Measurements from ENCODE around the gene C9orf43.
"Not testable (repeated sequence)": the region's sequence is repeated elsewhere in the genome, so short reads cannot be mapped to it uniquely, and the experiment has no call there.

Gene C9orf43

GRCh38 chr9:113375057-113376023 is 35.2 kb upstream of the C9orf43 start:
- POLR2A ChIA-PET = no interaction called here
- H3K4me3 ChIP-seq (ENCODE audit: low read depth, low read length) = no peak overlapping the region
- TF ChIP-seq CTCF (IDR thresholded peaks at IDR 0.05; ENCODE audit: insufficient read depth, low read length, missing control alignments) = no peak
- CTCF ChIA-PET = interaction anchor here (0.6 to 2.0 kb wide), 2 partner anchors 26 to 335 kb away, joined by 3 to 11 read pairs; partner anchors contain the start of gene ALAD
- DNase-seq (ENCODE audit: low read depth, low spot score) = no peak

GRCh38 chr9:113376634-113377567 is 33.6 kb upstream of the C9orf43 start, which contains the start of gene HDHD3:
Gene HDHD3 (minus strand): TSS chr9:113376986. CDS start chr9:113374354, 2,632 bp downstream.
- DNase-seq (ENCODE audit: low read depth, low spot score) = no peak
- TF ChIP-seq CTCF (IDR thresholded peaks at IDR 0.05; ENCODE audit: insufficient read depth, low read length, missing control alignments) = no peak
- CTCF ChIA-PET = interaction anchor here (0.9 kb wide), 1 partner anchor 102 kb away, joined by 3 read pairs; no protein-coding TSS in a partner anchor
- H3K4me3 ChIP-seq (ENCODE audit: low read depth, low read length) = peak within 1 kb of the TSS; percentile 85
- POLR2A ChIA-PET = no interaction called here

- DNase-seq (ENCODE audit: low read depth, low spot score); CTCF ChIA-PET; H3K4me3 ChIP-seq (ENCODE audit: low read depth, low read length); POLR2A ChIA-PET: not testable (repeated sequence)
Observed at GRCh38 chr9:113379094-113379828, 31.3 kb upstream of the C9orf43 start.

- CTCF ChIA-PET; H3K4me3 ChIP-seq (ENCODE audit: low read depth, low read length); DNase-seq (ENCODE audit: low read depth, low spot score); POLR2A ChIA-PET: not testable (repeated sequence)
Observed at GRCh38 chr9:113379829-113380210, 30.7 kb upstream of the C9orf43 start.

GRCh38 chr9:113380869-113381378 is 29.6 kb upstream of the C9orf43 start:
- POLR2A ChIA-PET = no interaction called here
- no peak for DNase-seq (ENCODE audit: low read depth, low spot score)
- TF ChIP-seq CTCF (IDR thresholded peaks at IDR 0.05; ENCODE audit: insufficient read depth, low read length, missing control alignments) = no peak

GRCh38 chr9:113381441-113381840 is 29.1 kb upstream of the C9orf43 start:
- POLR2A ChIA-PET = not testable (repeated sequence)

More at GRCh38 chr9:113380869-113381378, 29.6 kb upstream of the C9orf43 start:
- H3K4me3 ChIP-seq (ENCODE audit: low read depth, low read length) = no peak overlapping the region
- CTCF ChIA-PET = no interaction called here

GRCh38 chr9:113381909-113382411 is 28.6 kb upstream of the C9orf43 start:
- H3K4me3 ChIP-seq (ENCODE audit: low read depth, low read length) = no peak overlapping the region
- ChIA-PET CTCF (no interaction called here), POLR2A (no interaction called here)
- no peak for TF ChIP-seq CTCF (IDR thresholded peaks at IDR 0.05; ENCODE audit: insufficient read depth, low read length, missing control alignments)
- DNase-seq (ENCODE audit: low read depth, low spot score) = no peak

More at GRCh38 chr9:113381441-113381840, 29.1 kb upstream of the C9orf43 start:
- CTCF ChIA-PET; H3K4me3 ChIP-seq (ENCODE audit: low read depth, low read length); DNase-seq (ENCODE audit: low read depth, low spot score): not testable (repeated sequence)
